ENCODE measurements around the gene SLC35F3.
"Not testable (repeated sequence)": the region's sequence is repeated elsewhere in the genome, so short reads cannot be mapped to it uniquely, and the experiment has no call there.

SLC35F3 gene

GRCh38 chr1:234200566-234200965 lies 296.1 kb downstream of the SLC35F3 start:
- TF ChIP-seq CTCF (IDR thresholded peaks at IDR 0.05; ENCODE audit: insufficient read depth, missing control alignments): no peak
- FAIRE-seq (no peak), DNase-seq (ENCODE audit: insufficient read length, low spot score) (no peak)

DNA sequence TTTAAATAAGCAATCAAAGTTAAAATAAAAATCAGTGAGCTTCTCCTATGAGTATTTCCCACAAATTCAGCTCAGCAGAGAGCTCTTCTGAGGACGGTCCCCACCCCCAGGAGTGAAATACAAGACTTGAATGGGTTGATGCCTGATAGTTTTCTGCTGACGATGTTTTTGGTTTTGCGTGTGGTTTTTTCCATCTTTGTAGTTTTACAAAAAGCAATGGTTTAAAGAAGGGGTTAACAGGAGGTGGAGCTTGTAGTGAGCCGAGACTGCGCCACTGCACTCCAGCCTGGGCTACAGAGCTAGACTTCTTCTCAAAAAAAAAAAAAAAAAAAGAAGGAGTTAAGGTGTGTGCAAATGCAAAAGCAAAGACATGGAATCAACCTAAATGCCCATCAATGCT lies 297.1 kb downstream of the SLC35F3 start:
- TF ChIP-seq CTCF (IDR thresholded peaks at IDR 0.05; ENCODE audit: insufficient read depth, missing control alignments): no peak
- DNase-seq (ENCODE audit: insufficient read length, low spot score): no peak
- FAIRE-seq: no peak

GRCh38 chr1:234205966-234206365 lies 301.5 kb downstream of the SLC35F3 start:
- DNase-seq (ENCODE audit: insufficient read length, low spot score) (no peak), FAIRE-seq (no peak)
- TF ChIP-seq CTCF (IDR thresholded peaks at IDR 0.05; ENCODE audit: insufficient read depth, missing control alignments): no peak

DNA sequence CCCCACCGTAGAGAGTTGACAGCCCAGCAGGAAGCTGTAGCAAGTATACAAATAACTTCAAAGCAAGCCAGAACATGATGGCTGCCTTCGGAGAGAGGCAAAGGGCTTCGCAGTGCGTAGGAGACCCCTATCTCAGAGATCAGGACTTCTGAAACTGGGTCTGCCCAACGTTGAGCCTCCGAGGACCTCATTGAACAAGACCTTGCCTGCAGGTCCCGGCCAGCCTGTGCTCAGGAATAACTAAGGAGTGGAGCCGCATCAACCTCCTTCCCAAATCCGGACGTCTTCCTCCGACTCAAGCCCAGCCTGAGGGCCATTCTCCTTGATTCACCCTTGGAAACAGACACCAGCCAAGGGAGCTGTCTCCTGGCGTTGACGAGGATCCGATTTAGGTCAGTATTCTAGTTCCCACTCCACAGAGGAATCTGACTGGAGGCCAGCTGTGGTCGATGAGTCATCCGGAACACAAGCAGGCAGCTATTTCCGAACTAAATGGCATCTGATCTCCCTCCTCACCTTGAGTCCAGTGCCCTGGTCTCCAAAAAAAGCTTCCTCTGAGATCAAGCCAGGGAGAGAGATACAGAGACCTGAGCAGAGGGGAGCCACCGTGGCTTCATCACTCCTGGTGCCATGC lies 302.3 kb downstream of the SLC35F3 start:
- no peak for DNase-seq (ENCODE audit: insufficient read length, low spot score)

DNA sequence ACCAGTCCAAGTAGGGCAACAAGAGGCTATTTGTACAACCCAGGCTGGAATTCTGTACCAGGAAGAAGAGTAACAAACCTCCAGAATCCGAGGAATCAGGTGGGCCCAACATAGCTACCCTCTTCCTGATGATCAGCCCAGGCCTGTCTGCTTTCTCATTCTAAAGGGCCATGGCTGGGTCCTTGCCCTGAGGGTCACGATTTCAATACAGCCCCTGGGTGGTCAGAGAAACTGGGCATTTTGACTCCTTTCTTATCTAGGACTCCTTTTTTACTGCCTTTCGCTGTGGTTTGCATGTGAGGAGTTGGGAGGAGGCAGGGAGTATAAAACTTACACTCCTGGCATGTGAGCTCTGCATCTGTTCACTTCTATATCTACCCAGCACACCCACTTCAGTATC lies 303.9 kb downstream of the SLC35F3 start:
- FAIRE-seq (no peak), DNase-seq (ENCODE audit: insufficient read length, low spot score) (no peak)
- no peak for TF ChIP-seq CTCF (IDR thresholded peaks at IDR 0.05; ENCODE audit: insufficient read depth, missing control alignments)

More for the DNA sequence above, 302.3 kb downstream of the SLC35F3 start:
- no peak for TF ChIP-seq CTCF (IDR thresholded peaks at IDR 0.05; ENCODE audit: insufficient read depth, missing control alignments)
- FAIRE-seq: no peak

DNA sequence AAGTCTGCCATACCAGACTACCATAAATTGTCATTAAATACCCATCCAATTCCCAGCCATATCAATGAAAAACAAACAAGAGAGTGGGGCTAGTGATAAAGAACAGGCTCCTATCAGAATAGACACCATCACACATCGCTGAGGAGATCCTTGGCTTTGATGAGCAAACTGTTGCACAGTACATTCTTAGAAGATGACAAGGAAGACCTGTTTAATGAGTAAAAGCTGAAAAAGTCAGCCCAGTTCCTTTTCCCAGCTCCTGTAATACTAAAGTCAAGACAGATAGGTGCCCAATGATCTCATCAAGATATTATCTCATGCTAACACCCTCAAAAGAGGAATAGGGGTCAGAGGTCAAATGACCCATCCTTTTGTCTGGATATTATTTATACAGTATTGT lies 304.3 kb downstream of the SLC35F3 start:
- DNase-seq (ENCODE audit: insufficient read length, low spot score): no peak
- no peak for TF ChIP-seq CTCF (IDR thresholded peaks at IDR 0.05; ENCODE audit: insufficient read depth, missing control alignments)
- no peak for FAIRE-seq

- not testable (repeated sequence) for DNase-seq (ENCODE audit: insufficient read length, low spot score); FAIRE-seq
Measured at GRCh38 chr1:234210429-234210828, 306.0 kb downstream of the SLC35F3 start.

GRCh38 chr1:234211855-234212254 lies 307.4 kb downstream of the SLC35F3 start:
- DNase-seq (ENCODE audit: insufficient read length, low spot score); FAIRE-seq: not testable (repeated sequence)

All from D721Med (cell line).